ENCODE results near the gene ANOS1.
"Not testable (repeated sequence)": the region's sequence is repeated elsewhere in the genome, so short reads cannot be mapped to it uniquely, and the experiment has no call there.

Gene ANOS1, protein sequence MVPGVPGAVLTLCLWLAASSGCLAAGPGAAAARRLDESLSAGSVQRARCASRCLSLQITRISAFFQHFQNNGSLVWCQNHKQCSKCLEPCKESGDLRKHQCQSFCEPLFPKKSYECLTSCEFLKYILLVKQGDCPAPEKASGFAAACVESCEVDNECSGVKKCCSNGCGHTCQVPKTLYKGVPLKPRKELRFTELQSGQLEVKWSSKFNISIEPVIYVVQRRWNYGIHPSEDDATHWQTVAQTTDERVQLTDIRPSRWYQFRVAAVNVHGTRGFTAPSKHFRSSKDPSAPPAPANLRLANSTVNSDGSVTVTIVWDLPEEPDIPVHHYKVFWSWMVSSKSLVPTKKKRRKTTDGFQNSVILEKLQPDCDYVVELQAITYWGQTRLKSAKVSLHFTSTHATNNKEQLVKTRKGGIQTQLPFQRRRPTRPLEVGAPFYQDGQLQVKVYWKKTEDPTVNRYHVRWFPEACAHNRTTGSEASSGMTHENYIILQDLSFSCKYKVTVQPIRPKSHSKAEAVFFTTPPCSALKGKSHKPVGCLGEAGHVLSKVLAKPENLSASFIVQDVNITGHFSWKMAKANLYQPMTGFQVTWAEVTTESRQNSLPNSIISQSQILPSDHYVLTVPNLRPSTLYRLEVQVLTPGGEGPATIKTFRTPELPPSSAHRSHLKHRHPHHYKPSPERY

DNA sequence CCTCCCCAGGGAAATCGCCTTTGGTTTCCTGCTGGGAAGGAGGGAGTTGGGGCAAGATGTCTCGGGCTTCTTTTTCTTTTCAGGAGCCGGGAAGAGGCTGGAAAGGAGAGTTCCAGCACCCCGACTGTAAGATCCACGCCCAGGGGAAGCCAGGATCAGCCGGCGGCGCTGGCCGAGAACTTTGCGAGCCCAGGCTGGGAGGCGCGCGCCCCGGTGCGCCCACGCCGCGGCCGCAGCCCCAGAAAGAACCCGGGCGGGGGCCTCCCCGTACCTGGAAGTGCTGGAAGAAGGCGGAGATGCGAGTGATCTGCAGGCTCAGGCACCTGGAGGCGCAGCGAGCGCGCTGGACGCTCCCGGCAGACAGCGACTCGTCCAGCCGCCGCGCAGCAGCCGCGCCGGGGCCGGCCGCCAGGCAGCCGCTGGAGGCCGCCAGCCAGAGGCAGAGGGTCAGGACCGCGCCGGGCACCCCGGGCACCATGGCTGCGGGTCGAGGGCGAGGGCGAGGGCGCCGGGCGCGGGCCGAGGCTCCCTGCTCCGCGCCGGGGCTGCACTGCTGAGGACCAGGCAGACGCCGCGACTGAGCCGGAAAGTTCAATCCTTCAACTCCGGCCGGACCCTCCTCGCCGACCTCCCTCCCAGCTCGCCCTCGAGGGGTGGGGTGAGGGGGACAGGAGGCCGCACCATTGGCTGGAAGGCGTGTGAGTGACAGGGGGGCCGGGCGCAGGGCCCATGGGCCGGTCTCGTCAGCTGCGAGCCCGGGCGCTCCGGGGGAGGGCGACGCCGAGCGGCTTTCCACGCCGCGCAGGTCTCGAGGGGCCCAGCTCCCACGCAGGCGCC, at the start of gene ANOS1:
Gene ANOS1, minus strand, starts transcription at position 579 of the 837 bp plus-strand sequence. Its CDS starts 101 bp downstream, at position 478.
- DNase-seq = no peak

DNA sequence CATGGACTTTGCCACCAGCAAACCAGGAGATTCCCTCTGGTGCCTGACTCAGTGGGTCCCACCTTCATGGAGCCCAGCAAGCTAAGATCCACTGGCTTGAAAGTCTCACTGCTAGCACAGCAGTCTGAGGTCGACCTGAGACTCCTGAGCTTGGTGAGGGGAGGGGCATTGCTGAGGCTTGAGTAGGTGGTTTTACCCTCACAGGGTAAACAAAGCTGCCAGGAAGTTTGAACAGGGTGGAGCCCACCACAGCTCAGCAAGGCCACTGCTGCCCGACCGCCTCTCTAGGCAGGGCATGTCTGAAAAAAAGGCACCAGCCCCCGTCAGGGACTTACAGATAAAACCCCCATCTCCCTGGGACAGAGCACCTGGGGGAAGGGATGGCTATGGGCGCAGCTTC, 41.2 kb upstream of the ANOS1 start:
- no peak for DNase-seq

DNA sequence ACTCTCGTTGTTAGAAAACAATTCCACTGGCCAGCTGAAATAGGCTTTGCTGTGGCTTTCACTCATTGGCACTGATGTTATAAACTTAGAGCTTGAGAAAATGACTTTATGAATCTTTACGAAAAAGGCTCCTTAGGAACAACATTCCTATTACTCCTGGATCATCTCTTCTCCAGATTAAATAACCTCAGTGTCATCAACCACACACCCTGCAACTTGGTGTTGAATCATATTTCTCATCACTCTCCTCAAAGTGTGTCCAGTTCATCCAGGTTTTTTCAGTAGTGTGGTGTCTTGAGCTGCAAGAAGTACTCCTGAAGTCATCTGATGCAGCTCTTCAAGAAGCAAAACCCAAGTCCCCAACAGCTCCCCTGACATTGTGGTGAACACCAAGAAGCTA, 28.1 kb upstream of the ANOS1 start:
- no peak for DNase-seq

DNA sequence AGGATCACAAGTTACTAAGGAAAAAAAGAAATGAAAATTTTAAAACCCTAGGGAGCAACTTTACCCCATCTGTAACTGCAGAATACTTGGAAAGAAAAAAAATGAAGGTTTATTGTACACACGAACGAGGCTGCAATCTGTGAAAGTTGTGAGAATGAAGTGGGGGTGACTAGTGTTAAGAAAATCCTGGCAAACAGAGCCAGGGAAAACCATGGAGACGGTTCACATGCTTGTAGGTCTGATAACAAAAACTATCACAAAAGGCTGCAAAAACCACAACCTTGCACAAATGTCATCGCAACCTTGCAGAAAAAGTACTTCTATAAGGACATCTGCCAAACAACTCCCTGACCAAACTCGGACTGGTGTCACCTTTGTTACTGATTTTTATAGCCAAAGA, 26.8 kb upstream of the ANOS1 start:
- DNase-seq = not testable (repeated sequence)

DNA sequence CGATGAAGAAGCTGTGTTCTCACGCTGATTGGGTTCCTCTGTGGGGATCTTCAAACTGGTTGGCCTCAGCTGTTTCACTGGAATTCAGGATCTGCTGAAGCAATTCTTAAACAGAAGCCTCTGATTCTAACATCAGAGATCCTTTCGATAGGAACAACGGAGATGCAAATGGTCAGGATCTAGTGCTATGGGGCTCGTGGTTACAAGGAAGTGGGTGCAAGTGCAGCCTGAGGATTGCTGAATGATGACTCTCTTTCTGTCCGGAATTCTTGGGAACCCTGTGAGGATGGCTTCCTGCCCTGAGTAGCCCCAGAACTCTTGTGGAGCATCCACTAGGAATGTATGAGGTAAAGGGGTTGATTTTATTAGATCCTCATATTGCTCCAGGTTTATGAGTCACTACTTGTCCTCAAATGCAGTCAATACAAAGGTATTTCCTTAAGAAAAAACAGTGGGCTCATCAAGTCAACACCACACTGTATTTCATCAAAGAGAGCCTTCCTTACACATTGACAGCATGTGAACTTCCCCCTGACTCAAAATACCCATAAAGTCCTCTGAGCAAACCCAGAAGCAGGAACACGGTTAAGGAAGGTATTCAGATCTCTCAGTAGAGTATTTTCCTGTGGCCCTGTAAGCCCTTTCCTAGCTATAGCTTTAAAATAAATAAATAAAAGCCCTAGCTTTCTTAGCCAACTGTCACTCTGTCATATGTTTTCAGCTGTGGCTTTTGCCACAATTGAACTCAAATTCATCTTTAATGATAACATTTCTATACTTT, 25.9 kb upstream of the ANOS1 start:
- DNase-seq = not testable (repeated sequence)

DNA sequence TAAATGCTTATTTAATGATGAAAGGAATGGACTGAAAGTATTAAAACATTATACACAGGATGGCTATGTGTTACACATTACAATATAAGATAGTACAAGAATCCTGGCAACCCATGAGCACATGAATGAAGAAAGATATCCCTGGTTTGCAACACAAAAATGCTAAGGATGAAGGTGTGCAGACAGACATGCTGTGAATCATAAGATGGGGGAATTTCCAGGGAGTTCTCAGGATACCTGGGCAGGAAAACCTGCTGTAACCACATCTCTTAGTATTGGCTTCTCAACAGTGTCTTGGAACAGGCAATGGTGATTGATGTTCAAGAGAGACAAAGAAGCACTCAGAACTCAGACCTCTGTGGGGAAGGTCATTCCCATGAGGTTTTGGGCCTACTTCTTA, 23.9 kb upstream of the ANOS1 start:
- DNase-seq = no peak

DNA sequence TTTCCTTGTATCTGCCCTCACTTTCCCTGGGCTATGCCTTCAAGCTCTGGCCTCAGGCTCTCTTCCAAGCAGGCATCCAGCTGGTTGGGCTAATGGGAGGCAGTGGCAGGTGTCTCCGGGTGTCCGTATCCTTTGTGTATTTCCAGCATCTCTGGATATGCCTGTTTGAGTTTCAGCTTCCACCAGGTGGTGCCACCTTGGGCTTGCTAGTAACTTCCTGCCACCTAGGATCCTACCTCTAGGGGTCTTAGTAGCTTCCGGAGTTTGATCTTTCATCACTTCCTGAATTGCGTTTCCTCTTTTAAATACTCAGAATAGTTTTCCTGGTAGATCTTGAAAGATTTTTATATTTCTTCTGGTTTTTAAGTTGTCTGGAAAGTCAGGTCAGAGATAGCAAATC, 23.2 kb upstream of the ANOS1 start:
- no peak for DNase-seq

DNA sequence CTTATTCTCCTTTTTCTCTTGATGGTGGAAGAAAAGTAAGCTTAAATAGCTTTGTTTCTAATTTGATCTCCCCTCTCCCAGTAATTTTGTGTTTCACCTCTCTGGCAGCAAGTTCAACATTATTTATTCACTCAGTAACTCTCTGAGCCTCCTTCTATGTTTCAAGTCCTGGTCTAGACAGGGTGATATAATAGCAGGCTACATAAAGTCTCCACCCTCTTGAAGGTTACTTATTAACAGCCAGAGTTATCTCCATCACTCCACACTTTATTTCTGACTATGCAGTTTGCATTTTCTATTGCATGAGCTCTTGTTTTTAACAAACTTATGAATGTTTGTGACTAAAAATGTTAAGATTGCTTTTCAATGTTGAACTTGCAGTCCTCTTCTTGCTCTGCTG, 17.8 kb upstream of the ANOS1 start:
- DNase-seq = no peak

DNA sequence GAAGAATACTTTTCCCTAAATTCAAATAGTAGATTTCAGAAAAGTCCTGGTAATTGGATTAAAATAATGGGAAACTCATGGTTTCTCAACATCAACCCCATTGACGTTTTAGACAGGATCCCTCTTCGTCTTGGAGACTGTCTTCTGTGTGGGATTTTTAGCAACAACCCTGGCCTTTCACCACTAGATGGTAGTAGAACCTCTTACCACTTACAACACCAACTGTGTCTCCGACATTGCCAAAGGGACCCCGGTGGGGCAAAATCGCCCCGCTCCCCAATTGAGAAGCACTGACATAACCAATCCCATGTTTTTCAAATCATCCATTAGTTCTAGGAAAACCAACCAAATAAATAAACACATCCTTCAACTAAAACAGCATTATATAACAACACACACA, 16.9 kb upstream of the ANOS1 start:
- no peak for DNase-seq

DNA sequence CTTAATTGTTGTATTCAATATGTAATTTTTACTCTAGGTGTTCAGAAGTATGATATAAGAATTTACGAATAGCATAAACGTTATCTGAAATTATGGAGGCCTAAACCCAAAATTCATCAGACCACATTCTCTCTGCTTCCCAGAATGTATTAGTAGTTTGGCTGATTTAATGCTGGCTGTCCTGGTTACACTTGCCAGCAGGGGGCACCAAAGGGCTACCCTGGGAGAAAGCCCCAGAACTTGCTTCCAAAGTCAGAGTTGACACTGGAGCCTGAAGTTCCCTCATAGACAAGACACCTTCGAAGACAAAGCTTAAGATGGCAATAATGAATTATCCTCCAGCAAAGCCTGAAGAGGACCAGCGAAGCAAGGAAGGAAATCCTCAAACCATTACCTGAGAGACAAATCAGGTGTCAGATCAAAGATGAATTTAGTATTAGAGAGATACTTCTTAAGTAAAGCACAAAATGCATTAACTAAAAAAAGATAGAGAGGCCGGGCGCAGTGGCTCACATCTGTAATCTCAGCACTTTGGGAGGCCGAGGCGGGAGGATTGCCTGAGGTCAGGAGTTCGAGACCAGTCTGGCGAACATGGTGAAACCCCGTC, 11.3 kb upstream of the ANOS1 start:
- DNase-seq = no peak

DNA sequence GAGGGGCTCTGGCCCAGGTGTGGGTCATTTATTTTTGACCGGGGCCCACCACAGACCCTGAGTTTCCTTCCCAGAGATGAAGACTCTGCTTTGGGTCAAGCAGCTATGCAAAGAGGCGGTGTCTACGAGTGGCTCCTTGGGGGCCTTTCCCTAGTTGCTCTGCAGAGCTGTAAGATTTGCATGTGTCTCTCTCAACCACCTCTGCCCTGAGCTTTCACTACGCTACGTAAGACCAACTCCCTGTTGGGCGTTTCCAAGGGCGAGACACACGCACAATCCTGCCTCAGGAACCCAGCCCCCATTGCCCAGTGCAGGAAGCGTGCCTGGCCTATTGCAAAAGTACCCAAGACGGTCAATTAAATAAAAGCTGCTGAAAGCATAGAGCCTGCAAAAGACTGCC, 10.0 kb upstream of the ANOS1 start:
- DNase-seq = no peak

DNA sequence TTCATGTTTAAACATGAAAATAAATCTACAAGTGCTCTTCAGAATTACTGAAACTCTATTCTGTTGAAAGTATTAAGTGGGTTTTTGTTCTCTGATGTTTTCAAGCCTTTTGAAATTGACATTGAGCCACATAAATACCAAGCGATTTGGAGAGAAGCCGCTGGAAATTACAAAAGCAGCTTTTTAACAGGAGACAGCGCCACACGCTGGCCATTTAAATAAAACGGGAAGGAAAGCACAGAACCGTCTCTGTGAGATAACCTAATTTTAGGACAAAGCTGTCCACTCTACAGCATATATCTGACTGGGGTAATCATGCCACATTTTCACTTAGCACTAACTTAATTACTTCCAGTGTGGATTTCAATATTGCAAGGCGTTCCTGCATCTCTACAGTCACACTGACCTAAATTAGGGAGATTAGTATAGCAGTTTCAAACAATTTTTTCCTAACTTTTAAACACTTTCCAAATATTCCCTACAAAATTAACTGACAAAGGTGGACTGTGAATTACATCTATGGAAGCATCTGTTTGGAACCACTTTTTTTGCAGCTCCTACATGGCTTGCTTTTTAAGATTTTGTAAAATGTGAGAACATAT, 6.8 kb upstream of the ANOS1 start:
- DNase-seq = no peak

DNA sequence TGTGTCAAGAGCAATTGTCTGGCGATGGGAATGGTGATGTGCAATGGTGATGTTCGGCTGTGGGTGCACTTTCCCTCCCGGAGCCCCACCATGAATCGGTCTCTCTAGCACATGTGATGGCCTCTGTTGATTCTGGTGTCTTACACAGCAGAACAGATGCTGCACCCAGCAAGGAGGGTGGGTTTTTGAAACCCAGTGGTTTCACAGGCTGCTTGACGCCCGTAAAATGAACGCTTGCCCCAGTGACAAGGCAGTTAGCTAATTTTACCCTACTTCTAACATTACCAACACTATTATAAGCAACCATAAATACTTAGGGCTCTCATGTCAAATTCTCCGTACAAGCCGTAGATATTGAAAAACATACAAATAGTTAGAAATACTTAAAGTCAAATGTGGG, 5.9 kb upstream of the ANOS1 start:
- no peak for DNase-seq

DNA sequence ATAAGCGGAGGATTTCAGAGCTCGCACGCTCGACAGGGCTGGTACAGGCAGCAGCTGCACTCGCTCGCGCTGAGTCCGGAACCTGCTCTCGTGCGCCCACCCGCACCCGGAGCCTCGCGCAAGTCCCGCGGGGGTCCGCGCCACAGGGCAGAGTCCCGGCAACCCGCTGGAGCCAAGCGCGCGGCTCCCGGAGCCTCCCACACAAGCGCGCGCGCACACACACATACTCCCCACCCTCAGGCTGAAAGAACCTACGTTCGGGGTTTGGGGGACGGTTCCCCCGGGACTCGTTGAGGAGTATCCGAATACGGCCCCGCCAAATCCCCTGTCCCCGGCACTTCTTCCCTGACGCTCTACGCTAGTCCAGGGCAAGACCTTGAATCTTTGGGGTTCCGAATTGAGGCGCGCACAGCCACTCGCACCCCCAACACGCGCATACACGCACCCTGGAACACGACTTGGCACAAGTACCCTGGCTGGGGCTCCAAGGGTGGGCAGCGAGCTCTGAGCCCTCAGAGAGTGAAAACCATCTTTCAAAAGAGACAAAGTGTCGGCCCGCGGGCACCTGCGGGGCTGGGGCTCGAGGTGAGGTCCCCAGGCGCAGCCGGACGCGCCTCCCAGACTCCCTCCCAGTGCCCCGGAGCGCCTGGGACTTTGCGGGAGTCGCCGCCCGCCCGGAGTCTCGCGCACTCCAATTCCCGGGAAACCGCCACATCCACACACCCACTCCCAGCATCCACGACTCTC, 952 bp downstream of the ANOS1 start:
- DNase-seq = no peak

DNA sequence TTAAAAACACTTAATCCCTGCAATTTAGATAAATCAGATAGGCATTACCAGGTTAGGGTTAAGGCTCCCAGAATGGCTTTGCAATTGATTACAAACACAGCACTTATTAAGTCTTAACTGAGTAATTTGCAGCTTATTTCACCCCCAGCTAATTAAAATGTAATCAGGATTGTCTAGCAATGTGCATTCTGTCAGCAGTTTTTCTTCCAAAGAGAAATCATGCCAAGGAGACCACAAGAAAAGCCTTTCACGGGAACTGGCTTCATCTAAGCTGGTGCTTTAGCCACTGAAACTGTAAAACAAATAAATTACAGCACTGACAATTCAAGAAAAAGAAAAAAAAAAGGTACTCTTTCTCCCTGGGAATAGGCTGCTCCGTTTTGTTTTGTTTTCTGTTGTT, 2.1 kb downstream of the ANOS1 start:
- DNase-seq = no peak

DNA sequence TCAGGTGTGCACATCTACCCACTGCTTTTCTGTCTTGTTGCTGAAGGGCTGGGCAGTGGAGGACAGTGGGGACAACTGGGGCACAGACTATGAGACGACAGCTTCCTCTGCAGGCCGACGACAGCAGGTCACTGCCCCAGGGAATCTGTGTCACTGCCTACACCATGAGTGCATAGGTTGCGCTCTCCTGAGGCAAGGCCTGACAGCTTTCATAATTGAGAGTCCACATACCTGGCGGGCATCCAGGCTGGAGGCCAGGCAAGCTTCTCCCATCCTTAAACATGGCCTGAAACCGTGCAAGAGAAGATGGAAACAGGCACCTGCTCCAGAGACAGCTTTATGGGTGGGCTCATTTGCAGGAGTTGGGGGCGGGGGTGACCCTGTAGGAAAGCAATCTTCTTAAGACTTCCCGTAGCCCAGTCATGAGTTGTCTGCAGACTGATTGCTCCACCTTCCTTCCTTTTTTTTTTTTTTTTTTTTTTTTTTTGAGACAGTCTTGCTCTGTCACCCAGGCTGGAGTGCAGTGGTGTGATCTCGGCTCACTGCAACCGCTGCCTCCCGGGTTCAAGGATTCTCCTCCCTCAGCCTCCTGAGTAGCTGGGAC, 2.9 kb downstream of the ANOS1 start:
- no peak for DNase-seq

DNA sequence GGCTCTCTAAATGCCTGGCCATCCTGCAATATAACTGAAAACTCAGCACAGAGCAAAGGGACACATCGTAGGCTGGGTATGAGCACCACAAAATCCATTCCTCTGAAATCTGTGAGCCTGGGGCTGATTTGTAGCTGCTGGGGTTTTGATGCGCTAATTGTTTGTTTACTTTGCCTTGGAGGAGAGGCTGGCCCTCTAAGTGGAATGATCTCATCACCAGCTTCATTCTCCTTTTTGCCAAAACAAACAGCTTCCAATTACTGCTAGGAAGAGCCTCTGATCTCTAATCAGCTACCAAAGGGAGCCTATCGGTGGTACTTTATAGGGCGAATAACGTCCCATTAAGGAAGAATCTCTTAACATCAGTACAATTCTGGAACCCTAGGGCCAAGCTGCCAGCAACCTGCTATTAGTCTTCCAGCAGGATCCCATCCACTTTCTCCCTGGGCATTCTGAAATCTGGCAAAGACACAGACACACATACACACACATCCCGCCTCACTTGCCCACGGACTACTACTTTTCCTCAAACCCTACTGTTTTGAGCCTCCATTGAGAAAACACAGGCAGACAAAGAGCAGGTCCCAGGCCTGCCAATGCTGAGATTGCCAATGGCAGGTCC, 5.8 kb downstream of the ANOS1 start:
- DNase-seq = peak; percentile 55

DNA sequence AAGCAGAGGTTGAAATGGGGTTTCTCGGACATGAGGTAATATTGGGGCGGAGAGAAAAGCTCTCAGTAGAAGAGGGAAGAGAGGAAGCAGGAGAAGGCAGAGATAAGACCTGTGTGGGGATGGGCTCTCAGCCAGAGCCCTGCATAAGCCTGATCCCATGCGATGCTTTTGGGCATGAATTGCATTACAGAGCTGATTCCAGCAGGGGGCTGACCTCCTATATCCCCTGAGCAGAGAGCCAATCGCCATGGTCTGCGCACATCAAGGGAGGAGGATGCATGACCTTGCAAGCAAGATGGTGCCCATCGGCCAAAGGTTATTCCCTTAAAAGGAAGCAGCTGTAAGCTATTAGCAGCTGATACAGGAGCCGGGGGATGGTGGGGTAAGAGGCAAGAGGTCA, 7.6 kb downstream of the ANOS1 start:
- no peak for DNase-seq

DNA sequence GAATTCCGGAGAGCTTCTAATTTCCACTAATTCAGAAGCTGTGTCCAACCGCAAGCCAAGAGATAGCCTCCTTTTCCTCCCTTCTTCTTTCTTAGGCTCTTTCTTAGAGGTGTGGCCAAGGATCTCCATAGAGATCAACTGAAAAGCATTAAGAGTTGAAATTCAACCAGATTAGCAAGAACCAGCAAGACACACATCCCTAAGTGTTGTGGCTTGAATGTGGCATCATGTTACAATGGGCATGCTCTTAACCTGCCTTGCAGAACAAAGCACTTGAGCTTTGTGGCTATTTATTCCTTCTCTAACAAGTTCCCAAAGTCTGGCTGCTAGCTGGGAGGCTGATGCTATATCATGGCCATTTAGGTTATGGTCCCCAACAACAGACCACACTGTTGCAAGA, 10.4 kb downstream of the ANOS1 start:
- no peak for DNase-seq

DNA sequence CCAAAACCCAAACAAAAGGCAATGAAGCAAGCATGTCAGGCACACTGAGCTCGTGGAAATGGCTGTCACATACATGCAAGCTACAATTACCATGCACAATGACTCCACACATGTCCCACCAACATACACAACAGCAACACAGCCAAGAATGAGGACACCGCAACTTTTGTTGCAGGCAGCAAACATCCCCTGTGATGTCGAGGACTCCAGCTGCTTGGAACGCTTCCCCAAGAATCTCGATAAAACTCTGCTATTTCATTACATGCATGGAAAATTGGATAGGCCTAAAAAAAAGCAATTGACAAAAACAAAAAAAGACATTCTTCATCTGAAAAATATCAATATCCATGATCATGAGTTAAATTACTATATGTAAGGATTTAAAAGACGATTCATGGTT, 11.8 kb downstream of the ANOS1 start:
- no peak for DNase-seq

Data from NCI-H1436 (cell line).